ENCODE data around the gene ASCL5. TPM values are rescaled to one million over a fixed set of nuclear protein-coding genes. Genes with fewer than 3 reads are reported as not detected.

Gene ASCL5
- total and polyA plus RNA-seq, 2 of the 13 experiments (the other 11 are each of a cell fraction or from before 2014, with no cell fraction given), result not detected

GRCh38 chr1:201125019-201125418 lies 2.0 kb downstream of the ASCL5 start:
- H3K9ac ChIP-seq (ENCODE audit: insufficient read depth, low read depth, low read length), result no peak overlapping the region
- intact Hi-C loops (cut with micrococcal nuclease; ENCODE audit: unreplicated experiment), result loop anchor here (5.0 kb wide), 1 partner anchor 97 kb away; no protein-coding TSS in a partner anchor
- BruUV-seq (replicated peaks), result no TSS peak
- POLR2A ChIA-PET, result no interaction called here
- 49% methylated on average over 8 of the region's 9 CpGs for WGBS (ENCODE audit: low lambda C conversion rate)
- H3K4me2 ChIP-seq (ENCODE audit: low read depth, low read length), result no peak overlapping the region
- no peak overlapping the region for H3K4me3 ChIP-seq (replicated peaks in 1 of 3; ENCODE audit: insufficient read depth in 1 of 3, low read depth in 2 of 3, low read length in 3 of 3)
- H3K79me2 ChIP-seq (ENCODE audit: insufficient read depth, low read length), result no peaks in the 10 kb centered on the region
- no peak overlapping the region for H3K27ac ChIP-seq (ENCODE audit: extremely low read length, insufficient read depth, low read length)
- FAIRE-seq (no peak), ATAC-seq (no peak), DNase-seq (ENCODE audit: low spot score) (no peak)
- TF ChIP-seq ZNF841 (CRISPR knock-in tag; IDR thresholded peaks at IDR 0.05; ENCODE audit: borderline replicate concordance) (no peak), ERF (CRISPR knock-in tag; IDR thresholded peaks at IDR 0.05) (no peak), NONO (IDR thresholded peaks at IDR 0.05) (no peak), NONO (CRISPR knock-in tag; conservative IDR thresholded peaks at IDR 0.05) (no peak), NR2F6 (IDR thresholded peaks at IDR 0.05) (no peak), NR2F6 (CRISPR knock-in tag; IDR thresholded peaks at IDR 0.05) (no peak), HNRNPUL1 (IDR thresholded peaks at IDR 0.05; ENCODE audit: low read depth, low read length) (no peak), AFF4 (CRISPR knock-in tag; IDR thresholded peaks at IDR 0.05) (no peak), ARID5B (CRISPR knock-in tag; IDR thresholded peaks at IDR 0.05) (no peak), FOXA3 (CRISPR knock-in tag; IDR thresholded peaks at IDR 0.05) (no peak), GABPB1 (CRISPR knock-in tag; IDR thresholded peaks at IDR 0.05) (no peak), KDM3A (CRISPR knock-in tag; IDR thresholded peaks at IDR 0.05; ENCODE audit: low read depth) (no peak), NR1H2 (CRISPR knock-in tag; IDR thresholded peaks at IDR 0.05; ENCODE audit: borderline replicate concordance, low read depth) (no peak), SALL2 (CRISPR knock-in tag; IDR thresholded peaks at IDR 0.05) (no peak), ZNF557 (CRISPR knock-in tag; IDR thresholded peaks at IDR 0.05) (no peak)
- no peaks in the 10 kb centered on the region for H3K9me3 ChIP-seq (ENCODE audit: low read length)
- no peaks in the 10 kb centered on the region for H4K20me1 ChIP-seq (ENCODE audit: insufficient read depth, low read length)
- peaks cover 10 to 67% of the 10 kb centered on the region in 2 experiments for H3K27me3 ChIP-seq (ENCODE audit: control insufficient read depth in 1 of 2, insufficient read depth in 2 of 2, low read length in 2 of 2)
- no peak overlapping the region for H2AFZ ChIP-seq (ENCODE audit: low read length)
- H3K4me1 ChIP-seq (ENCODE audit: insufficient read depth, low read length), result peaks cover 11% of the 10 kb centered on the region
- no peaks in the 10 kb centered on the region for H3K36me3 ChIP-seq (replicated peaks in 1 of 2; ENCODE audit: control insufficient read depth in 1 of 2, insufficient read depth in 2 of 2, low read length in 2 of 2)
- in situ Hi-C loops (cut with HindIII; ENCODE audit: extremely low pct_ligation_motif_present, low pct_unique_long_range_greater_than_20kb), result no loop called here
- CTCF ChIA-PET (ENCODE audit: low intra/inter-chr PET ratio, low total read pairs), result no interaction called here
